ENCODE results near the gene JMJD8.

DNA sequence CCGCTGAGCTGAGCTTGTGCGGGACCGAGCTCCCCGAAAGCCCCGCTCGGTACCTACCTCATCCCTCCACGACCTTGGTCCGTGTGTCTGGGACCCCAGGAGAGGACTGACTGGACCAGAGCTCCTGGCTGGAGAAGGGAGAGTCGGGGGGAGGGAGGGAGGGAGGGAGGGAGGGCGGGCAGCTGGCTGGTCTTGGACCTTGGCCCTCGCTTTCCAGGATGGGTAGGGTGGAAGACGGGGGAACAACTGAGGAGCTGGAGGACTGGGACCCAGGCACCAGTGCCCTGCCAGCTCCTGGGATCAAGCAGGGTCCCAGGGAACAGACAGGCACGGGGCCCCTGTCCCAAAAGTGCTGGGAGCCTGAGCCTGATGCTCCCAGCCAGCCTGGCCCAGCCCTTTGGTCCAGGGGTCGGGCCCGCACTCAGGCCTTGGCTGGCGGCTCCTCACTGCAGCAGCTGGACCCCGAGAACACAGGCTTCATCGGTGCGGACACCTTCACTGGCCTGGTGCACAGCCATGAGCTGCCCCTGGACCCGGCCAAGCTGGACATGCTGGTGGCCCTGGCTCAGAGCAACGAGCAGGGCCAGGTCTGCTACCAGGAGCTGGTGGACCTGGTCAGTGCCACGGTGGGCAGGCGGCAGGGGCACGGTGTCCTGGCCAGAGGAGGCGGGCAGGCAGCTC, 8.1 kb downstream of the JMJD8 start:
- TF ChIP-seq GATA2 (IDR thresholded peaks at IDR 0.05; ENCODE audit: low read depth, low read length) (no peak), GATA3 (IDR thresholded peaks at IDR 0.05; ENCODE audit: low read depth, low read length) (no peak)

Data from SH-SY5Y (cell line).